Measurements from ENCODE around the gene SORBS1. TPM values are rescaled to one million over a fixed set of nuclear protein-coding genes. Genes with fewer than 3 reads are reported as not detected.

SORBS1 gene
- total and polyA plus RNA-seq, 2 of the 13 experiments (the other 11 are each of a cell fraction or from before 2014, with no cell fraction given) = 16.8 to 39.8 TPM

DNA sequence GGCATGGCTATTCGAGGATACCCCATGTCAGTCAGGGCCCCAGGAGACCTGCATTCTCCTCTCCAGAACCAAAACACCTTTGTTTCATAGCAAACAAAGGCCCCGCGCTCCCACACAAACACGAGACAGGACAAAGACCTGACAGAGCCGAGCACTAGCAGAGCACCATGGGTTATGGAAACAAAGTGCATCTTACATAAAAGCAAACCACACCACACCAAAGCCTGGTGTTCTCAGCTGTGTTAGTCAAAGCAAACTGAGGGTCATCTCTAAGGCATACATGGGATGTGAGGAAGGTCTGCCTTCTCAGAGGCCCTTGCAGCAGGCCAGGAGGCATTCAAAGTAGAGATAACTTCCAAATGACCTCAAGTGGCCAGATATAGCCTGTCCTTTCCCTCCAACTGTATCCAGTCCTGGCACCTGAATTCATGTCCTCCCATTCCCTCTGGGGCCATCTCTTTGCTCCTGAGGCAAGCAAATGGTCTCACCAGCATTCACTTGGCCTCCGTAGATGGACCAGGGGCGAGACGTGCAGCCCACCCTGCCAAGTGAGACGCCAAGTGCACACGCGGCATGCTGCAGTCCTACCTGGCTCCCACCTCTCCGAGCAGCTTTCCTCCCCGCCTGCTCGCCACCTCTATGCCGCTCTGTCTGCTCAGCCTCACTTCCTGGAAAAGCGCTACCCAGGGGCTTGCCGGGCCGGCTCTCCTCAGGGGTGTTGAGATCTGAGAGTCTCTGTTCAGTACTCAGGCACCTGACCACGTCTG is 225.1 kb downstream of the SORBS1 start (continued):
- peak; percentile 85; the same call in 1 of the 2 replicates for TF ChIP-seq RXRA (CRISPR knock-in tag; IDR thresholded peaks at IDR 0.05)
- no peak for TF ChIP-seq NR2F2 (IDR thresholded peaks at IDR 0.05; ENCODE audit: borderline replicate concordance, low read depth)
- TF ChIP-seq, protein P1, sequence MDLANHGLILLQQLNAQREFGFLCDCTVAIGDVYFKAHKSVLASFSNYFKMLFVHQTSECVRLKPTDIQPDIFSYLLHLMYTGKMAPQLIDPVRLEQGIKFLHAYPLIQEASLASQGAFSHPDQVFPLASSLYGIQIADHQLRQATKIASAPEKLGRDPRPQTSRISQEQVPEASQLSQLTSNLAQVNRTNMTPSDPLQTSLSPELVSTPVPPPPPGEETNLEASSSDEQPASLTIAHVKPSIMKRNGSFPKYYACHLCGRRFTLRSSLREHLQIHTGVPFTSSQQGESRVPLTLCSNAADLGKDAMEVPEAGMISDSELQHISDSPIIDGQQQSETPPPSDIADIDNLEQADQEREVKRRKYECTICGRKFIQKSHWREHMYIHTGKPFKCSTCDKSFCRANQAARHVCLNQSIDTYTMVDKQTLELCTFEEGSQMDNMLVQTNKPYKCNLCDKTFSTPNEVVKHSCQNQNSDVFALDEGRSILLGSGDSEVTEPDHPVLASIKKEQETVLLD (CRISPR knock-in tag; IDR thresholded peaks at IDR 0.05; ENCODE audit: low read depth) = no peak
- TF ChIP-seq HDAC1 (CRISPR knock-in tag; IDR thresholded peaks at IDR 0.05) = no peak
- TF ChIP-seq, protein P2, sequence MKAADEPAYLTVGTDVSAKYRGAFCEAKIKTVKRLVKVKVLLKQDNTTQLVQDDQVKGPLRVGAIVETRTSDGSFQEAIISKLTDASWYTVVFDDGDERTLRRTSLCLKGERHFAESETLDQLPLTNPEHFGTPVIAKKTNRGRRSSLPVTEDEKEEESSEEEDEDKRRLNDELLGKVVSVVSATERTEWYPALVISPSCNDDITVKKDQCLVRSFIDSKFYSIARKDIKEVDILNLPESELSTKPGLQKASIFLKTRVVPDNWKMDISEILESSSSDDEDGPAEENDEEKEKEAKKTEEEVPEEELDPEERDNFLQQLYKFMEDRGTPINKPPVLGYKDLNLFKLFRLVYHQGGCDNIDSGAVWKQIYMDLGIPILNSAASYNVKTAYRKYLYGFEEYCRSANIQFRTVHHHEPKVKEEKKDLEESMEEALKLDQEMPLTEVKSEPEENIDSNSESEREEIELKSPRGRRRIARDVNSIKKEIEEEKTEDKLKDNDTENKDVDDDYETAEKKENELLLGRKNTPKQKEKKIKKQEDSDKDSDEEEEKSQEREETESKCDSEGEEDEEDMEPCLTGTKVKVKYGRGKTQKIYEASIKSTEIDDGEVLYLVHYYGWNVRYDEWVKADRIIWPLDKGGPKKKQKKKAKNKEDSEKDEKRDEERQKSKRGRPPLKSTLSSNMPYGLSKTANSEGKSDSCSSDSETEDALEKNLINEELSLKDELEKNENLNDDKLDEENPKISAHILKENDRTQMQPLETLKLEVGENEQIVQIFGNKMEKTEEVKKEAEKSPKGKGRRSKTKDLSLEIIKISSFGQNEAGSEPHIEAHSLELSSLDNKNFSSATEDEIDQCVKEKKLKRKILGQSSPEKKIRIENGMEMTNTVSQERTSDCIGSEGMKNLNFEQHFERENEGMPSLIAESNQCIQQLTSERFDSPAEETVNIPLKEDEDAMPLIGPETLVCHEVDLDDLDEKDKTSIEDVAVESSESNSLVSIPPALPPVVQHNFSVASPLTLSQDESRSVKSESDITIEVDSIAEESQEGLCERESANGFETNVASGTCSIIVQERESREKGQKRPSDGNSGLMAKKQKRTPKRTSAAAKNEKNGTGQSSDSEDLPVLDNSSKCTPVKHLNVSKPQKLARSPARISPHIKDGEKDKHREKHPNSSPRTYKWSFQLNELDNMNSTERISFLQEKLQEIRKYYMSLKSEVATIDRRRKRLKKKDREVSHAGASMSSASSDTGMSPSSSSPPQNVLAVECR (CRISPR knock-in tag; IDR thresholded peaks at IDR 0.05; ENCODE audit: borderline replicate concordance) = no peak
- no peak for TF ChIP-seq PTBP1 (IDR thresholded peaks at IDR 0.05; ENCODE audit: low read depth, low read length, poor library complexity, severe bottlenecking)
- TF ChIP-seq SOX5 (CRISPR knock-in tag; IDR thresholded peaks at IDR 0.05; ENCODE audit: borderline replicate concordance) = peak; percentile 99
- TF ChIP-seq, protein P3, sequence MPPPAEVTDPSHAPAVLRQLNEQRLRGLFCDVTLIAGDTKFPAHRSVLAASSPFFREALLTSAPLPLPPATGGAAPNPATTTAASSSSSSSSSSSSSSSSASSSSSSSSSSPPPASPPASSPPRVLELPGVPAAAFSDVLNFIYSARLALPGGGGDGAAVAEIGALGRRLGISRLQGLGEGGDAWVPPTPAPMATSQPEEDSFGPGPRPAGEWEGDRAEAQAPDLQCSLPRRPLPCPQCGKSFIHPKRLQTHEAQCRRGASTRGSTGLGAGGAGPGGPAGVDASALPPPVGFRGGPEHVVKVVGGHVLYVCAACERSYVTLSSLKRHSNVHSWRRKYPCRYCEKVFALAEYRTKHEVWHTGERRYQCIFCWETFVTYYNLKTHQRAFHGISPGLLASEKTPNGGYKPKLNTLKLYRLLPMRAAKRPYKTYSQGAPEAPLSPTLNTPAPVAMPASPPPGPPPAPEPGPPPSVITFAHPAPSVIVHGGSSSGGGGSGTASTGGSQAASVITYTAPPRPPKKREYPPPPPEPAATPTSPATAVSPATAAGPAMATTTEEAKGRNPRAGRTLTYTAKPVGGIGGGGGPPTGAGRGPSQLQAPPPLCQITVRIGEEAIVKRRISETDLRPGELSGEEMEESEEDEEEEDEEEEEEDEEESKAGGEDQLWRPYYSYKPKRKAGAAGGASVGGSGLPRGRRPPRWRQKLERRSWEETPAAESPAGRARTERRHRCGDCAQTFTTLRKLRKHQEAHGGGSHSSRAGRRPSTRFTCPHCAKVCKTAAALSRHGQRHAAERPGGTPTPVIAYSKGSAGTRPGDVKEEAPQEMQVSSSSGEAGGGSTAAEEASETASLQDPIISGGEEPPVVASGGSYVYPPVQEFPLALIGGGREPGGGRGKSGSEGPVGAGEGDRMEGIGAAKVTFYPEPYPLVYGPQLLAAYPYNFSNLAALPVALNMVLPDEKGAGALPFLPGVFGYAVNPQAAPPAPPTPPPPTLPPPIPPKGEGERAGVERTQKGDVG (CRISPR knock-in tag; IDR thresholded peaks at IDR 0.05; ENCODE audit: borderline replicate concordance) = no peak
- peak; percentile 97 for TF ChIP-seq SOX13 (IDR thresholded peaks at IDR 0.05)
- peak in 1 of 2 experiments; percentile 99; a peak in 2 of 4 replicates for TF ChIP-seq SOX13 (CRISPR knock-in tag; conservative IDR thresholded peaks at IDR 0.05 in 1 of 2, IDR thresholded peaks at IDR 0.05 in 1 of 2)
- TF ChIP-seq ZNF652 (CRISPR knock-in tag; IDR thresholded peaks at IDR 0.05; ENCODE audit: borderline replicate concordance, low read depth) = no peak
- TF ChIP-seq REXO4 (CRISPR knock-in tag; IDR thresholded peaks at IDR 0.05; ENCODE audit: borderline replicate concordance) = no peak
- TF ChIP-seq ZFYVE20 (CRISPR knock-in tag; IDR thresholded peaks at IDR 0.05; ENCODE audit: borderline replicate concordance, low read depth) = no peak
- TF ChIP-seq ZNF3 (CRISPR knock-in tag; IDR thresholded peaks at IDR 0.05) = no peak
- TF ChIP-seq, protein P4, sequence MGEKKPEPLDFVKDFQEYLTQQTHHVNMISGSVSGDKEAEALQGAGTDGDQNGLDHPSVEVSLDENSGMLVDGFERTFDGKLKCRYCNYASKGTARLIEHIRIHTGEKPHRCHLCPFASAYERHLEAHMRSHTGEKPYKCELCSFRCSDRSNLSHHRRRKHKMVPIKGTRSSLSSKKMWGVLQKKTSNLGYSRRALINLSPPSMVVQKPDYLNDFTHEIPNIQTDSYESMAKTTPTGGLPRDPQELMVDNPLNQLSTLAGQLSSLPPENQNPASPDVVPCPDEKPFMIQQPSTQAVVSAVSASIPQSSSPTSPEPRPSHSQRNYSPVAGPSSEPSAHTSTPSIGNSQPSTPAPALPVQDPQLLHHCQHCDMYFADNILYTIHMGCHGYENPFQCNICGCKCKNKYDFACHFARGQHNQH (CRISPR knock-in tag; IDR thresholded peaks at IDR 0.05) = peak; percentile 66; the same call in 1 of the 2 replicates
- TF ChIP-seq, protein P5, sequence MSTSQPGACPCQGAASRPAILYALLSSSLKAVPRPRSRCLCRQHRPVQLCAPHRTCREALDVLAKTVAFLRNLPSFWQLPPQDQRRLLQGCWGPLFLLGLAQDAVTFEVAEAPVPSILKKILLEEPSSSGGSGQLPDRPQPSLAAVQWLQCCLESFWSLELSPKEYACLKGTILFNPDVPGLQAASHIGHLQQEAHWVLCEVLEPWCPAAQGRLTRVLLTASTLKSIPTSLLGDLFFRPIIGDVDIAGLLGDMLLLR (CRISPR knock-in tag; IDR thresholded peaks at IDR 0.05) = no peak
- no peak for TF ChIP-seq CHCHD3 (CRISPR knock-in tag; IDR thresholded peaks at IDR 0.05)
- peak; percentile 62 for TF ChIP-seq ZNF605 (CRISPR knock-in tag; IDR thresholded peaks at IDR 0.05)
